ENCODE measurements around the gene KRTAP10-12.
A peak's percentile ranks its signal among the peaks of the same experiment; 100 is the strongest.
"Not testable (repeated sequence)": the region's sequence is repeated elsewhere in the genome, so short reads cannot be mapped to it uniquely, and the experiment has no call there.

The KRTAP10-12 gene

DNA sequence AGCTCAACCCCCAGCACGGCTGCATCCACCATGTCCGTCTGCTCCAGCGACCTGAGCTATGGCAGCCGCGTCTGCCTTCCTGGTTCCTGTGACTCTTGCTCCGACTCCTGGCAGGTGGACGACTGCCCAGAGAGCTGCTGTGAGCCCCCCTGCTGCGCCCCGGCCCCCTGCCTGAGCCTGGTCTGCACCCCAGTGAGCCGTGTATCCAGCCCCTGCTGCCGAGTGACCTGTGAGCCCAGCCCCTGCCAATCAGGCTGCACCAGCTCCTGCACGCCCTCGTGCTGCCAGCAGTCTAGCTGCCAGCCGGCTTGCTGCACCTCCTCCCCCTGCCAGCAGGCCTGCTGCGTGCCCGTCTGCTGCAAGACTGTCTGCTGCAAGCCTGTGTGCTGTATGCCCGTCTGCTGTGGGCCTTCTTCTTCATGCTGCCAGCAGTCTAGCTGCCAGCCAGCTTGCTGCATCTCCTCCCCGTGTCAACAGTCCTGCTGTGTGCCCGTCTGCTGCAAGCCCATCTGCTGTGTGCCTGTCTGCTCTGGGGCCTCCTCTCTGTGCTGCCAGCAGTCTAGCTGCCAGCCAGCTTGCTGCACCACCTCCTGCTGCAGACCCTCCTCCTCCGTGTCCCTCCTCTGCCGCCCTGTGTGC, at the start of gene KRTAP10-12:
TSS of gene KRTAP10-12 (plus strand) at position 1 of the 639 bp plus-strand sequence. CDS start at position 31, 30 bp downstream.
- DNase-seq (ENCODE audit: low spot score) = not testable (repeated sequence)

- no peak for DNase-seq (ENCODE audit: low spot score)
These were observed 49.8 kb upstream of the KRTAP10-12 start for GRCh38 chr21:44647222-44647552.

- no peak for DNase-seq (ENCODE audit: low spot score)
These were observed 48.2 kb upstream of the KRTAP10-12 start for GRCh38 chr21:44648557-44649311.

GRCh38 chr21:44649521-44650100, 47.4 kb upstream of the KRTAP10-12 start:
- no peak for DNase-seq (ENCODE audit: low spot score)

DNA sequence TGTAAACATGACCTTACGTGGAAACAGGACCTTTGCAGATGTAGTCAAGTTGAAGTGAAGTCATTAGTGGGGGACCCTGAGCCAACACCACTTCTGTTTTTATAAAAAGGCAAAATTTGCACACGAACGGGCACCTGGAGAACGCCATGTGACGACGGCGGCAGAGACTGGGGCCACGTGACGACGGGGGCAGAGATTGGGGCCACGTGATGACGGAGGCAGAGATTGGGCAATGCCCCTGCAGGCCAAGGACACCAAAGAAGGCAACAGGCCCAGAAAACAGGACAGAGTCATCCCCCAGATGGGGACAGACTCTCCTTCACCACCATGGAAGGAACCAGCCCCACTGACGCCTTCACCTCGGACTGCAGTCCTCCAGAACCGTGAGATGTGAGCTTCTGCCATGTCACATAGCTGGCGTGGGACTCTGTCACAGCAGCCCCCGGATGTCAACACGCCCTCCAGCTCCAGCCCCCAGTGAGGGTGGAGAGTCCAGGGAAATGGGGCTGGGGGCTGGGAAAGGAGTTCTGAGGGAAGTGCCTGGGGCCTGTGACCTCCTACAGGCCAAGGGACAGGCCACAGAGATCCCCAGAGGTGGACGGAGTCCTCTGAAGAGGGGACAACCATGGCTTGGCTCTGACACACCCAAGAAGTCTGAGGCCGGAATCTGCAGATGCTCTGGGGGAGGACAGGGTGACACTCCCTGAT, 46.6 kb upstream of the KRTAP10-12 start:
- DNase-seq (ENCODE audit: low spot score) = no peak

- DNase-seq (ENCODE audit: low spot score) = no peak
These were observed 45.8 kb upstream of the KRTAP10-12 start for GRCh38 chr21:44650973-44651675.

DNA sequence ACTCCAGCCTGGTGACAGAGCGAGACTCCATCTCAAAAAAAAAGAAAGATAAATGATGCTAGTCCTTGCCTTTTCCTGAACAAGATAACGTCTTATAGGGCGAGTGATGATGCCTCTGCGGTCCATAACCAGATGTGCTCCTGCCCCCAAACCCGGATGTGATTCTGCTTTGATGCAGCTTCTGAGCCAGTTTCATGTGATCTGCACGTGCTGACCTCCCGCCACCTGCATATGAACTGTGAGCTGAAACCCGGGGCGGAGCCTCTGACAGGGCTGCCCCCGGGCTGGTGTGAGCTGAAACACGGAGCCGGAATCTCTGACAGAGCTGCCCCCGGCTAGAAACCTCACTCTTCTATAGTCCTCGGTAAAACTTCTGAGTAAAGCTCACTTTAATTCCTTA, 43.8 kb upstream of the KRTAP10-12 start:
- no peak for DNase-seq (ENCODE audit: low spot score)

GRCh38 chr21:44653656-44654575, 43.1 kb upstream of the KRTAP10-12 start:
- no peak for DNase-seq (ENCODE audit: low spot score)

GRCh38 chr21:44654576-44655175, 42.3 kb upstream of the KRTAP10-12 start, which contains the start of gene KRTAP12-4:
Gene KRTAP12-4, minus strand, starts transcription at chr21:44654659. Its CDS starts 45 bp downstream, at chr21:44654614.
- DNase-seq (ENCODE audit: low spot score) = no peak

GRCh38 chr21:44656868-44657267, 40.1 kb upstream of the KRTAP10-12 start:
- DNase-seq (ENCODE audit: low spot score) = no peak

DNA sequence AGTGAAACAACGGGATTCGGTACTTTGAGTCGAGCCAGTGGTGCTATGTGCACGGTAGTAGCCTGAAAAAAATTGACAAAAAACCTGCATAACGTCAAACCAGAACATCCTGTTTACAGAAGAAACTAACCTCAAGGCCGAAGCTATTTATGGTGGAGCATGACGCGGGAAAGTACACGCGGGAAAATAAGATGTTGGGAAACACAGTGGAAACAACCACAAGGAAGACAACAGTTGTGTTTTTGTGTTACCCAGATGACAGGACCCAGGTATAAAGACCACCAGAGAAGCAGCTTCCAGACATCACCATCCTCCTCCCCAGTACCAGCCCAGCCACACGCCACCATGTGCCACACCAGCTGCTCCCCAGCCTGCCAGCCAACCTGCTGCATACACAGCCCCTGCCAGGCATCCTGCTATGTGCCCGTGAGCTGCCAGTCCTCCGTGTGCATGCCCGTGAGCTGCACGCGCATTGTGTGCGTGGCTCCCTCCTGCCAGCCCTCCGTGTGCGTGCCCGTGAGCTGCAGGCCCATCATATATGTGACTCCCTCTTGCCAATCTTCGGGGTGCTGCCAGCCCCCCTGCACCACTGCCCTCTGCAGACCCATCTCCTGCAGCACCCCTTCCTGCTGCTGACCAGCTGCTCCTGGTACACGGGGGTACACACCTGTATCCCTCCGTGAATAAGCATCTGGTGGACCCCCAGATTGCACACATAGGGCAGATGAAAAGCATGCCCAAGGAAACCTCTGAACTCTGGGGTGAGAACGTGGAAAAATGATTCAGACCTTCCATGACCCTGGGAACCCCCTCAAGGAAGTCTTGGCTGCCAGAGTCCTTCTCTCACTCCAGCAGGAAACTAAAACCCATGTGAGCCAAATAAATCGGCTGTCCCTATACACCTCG, 39.1 kb upstream of the KRTAP10-12 start, which contains the start of gene KRTAP12-3:
TSS of gene KRTAP12-3 (plus strand) at position 298 of the 906 bp plus-strand sequence. CDS start at position 346, 48 bp downstream.
- DNase-seq (ENCODE audit: low spot score) = no peak

DNA sequence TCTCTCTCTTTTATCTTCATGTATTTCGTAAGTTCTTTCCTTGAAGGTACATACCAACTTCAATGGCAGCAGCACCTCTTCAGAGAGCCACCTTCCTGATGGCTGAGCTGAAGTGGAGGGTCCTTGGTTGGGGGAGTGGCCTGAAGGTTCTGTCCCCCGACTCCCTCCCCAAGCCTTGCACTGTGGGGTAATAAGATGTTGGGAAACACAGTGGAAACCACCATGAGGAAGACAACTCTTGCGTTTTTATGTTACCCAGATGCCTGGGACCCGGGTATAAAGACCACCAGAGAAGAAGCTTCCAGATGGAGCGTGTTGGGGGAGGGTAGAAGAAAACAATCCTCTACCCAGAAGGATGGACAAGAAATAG, 38.4 kb upstream of the KRTAP10-12 start:
- no peak for DNase-seq (ENCODE audit: low spot score)

GRCh38 chr21:44658913-44659595, 37.9 kb upstream of the KRTAP10-12 start:
- peak; percentile 41 for DNase-seq (ENCODE audit: low spot score)

DNA sequence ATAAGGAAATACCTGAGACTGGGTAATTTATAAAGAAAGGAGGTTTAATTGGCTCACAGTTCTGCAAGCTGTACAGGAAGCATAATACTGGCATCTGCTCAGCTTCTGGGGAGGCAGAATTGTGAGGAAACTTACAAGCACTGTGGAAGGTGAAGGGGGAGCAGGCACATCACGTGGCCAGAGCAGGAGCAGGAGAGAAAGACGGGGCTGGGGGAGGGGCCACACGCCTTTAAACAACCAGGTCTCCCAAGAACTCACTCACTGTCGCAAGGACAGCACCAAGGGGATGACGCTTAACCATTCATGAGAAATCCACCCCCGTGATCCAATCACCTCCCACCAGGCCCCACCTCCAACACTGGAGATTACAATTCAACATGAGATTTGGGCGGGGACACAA, 35.4 kb upstream of the KRTAP10-12 start:
- DNase-seq (ENCODE audit: low spot score) = not testable (repeated sequence)

DNA sequence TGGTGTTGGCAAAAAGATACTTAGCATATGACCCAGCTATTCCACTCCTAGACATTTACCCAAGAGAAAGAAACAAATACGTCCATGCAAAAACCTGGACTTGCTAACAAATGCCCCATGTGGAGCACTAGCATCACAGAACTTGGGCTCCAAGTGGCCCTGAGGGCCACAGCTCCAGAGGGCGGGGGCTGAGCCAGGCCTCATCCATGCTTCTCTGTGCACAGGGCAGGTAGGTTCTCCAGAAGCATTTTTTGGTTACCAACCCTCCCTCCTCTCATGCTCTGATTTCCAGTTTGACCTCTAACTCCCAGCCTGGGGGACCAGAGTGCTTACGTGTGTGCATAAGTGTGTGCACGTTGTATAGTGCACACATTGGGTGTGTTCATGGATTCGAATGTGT, 32.3 kb upstream of the KRTAP10-12 start:
- no peak for DNase-seq (ENCODE audit: low spot score)

GRCh38 chr21:44666401-44667320, 30.3 kb upstream of the KRTAP10-12 start, which contains the start of gene KRTAP12-2:
Gene KRTAP12-2, minus strand, starts transcription at chr21:44666927. Its CDS starts 41 bp downstream, at chr21:44666886.
- no peak for DNase-seq (ENCODE audit: low spot score)

- DNase-seq (ENCODE audit: low spot score) = no peak
These were observed 29.4 kb upstream of the KRTAP10-12 start for GRCh38 chr21:44667612-44668011.
